Liver (tissue), 3 donors: Measurements from ENCODE around the gene WNT10A.

Experiments
- GABPA ChIP-seq, 2 donors: IDR thresholded peaks in 1 of 2; conservative IDR thresholded peaks in 1 of 2; 2 replicates each; pipeline ENCODE4 v1.6.1; 2016; ENCODE audit warnings: antibody characterized with exemption in 2 of 2, mild to moderate bottlenecking in 1 of 2, moderate library complexity in 1 of 2
- JUND ChIP-seq, 2 donors: IDR thresholded peaks; 2 replicates each; pipeline ENCODE4 v1.6.1; 2016; ENCODE audit warnings: antibody characterized with exemption in 2 of 2
- SP1 ChIP-seq: IDR thresholded peaks from 2 replicates; pipeline ENCODE4 v1.6.1; 2018; ENCODE audit warnings: antibody characterized with exemption, mild to moderate bottlenecking
- TAF1 ChIP-seq: conservative IDR thresholded peaks from 2 replicates; pipeline ENCODE4 v1.6.1; 2016; ENCODE audit warnings: antibody characterized with exemption, mild to moderate bottlenecking
- YY1 ChIP-seq: IDR thresholded peaks from 2 replicates; pipeline ENCODE4 v1.6.1; 2016; ENCODE audit warnings: antibody characterized with exemption, mild to moderate bottlenecking
- TF ChIP-seq, protein P1 (sequence below): fragments of 150-350 bp; IDR thresholded peaks from 2 replicates; pipeline ENCODE4 v1.5.1; 2017; ENCODE audit warnings: improper control_type of control experiment, low read depth, low read length; ENCODE audit not compliant: missing input control
- TF ChIP-seq, protein P2 (sequence below): IDR thresholded peaks from 2 replicates; pipeline ENCODE4 v1.6.1; 2016; ENCODE audit warnings: antibody characterized with exemption
- TF ChIP-seq, protein P3 (sequence below): IDR thresholded peaks from 2 replicates; pipeline ENCODE4 v1.6.1; 2016; ENCODE audit warnings: antibody characterized with exemption, mild to moderate bottlenecking
- donor health status: healthy.
- donor health status: healthy.

DNA sequence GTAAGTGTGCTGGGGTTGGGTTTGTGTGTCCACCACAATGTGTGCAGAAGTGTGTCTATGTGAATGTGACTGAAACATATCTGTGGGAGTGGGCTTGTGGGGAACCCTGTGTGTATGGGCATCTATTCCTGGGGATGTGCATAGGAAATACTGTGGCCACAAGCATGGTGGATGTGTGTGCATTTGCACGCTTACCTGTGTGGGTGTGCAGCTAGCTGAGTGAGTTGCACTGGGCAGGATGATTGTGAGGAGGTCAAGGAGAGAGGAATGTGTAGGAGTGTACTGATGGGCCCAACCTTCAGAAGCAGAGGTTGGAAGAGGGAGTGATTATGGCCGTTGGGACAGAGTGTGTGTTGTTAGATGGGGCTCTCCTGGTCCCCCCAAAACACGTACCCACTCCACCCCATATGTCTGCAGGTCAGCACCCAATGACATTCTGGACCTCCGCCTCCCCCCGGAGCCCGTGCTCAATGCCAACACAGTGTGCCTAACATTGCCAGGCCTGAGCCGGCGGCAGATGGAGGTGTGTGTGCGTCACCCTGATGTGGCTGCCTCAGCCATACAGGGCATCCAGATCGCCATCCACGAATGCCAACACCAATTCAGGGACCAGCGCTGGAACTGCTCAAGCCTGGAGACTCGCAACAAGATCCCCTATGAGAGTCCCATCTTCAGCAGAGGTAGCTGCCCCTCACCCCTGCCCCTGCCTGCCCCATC lies 1.2 kb downstream of the WNT10A start:
- TF ChIP-seq TAF1 (no peak), YY1 (no peak), GABPA (IDR thresholded peaks at IDR 0.05 in 1 of 2, conservative IDR thresholded peaks at IDR 0.05 in 1 of 2) (no peak), JUND (IDR thresholded peaks at IDR 0.05) (no peak), SP1 (no peak)
- TF ChIP-seq, protein P1, sequence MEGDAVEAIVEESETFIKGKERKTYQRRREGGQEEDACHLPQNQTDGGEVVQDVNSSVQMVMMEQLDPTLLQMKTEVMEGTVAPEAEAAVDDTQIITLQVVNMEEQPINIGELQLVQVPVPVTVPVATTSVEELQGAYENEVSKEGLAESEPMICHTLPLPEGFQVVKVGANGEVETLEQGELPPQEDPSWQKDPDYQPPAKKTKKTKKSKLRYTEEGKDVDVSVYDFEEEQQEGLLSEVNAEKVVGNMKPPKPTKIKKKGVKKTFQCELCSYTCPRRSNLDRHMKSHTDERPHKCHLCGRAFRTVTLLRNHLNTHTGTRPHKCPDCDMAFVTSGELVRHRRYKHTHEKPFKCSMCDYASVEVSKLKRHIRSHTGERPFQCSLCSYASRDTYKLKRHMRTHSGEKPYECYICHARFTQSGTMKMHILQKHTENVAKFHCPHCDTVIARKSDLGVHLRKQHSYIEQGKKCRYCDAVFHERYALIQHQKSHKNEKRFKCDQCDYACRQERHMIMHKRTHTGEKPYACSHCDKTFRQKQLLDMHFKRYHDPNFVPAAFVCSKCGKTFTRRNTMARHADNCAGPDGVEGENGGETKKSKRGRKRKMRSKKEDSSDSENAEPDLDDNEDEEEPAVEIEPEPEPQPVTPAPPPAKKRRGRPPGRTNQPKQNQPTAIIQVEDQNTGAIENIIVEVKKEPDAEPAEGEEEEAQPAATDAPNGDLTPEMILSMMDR, result no peak
- TF ChIP-seq, protein P2, sequence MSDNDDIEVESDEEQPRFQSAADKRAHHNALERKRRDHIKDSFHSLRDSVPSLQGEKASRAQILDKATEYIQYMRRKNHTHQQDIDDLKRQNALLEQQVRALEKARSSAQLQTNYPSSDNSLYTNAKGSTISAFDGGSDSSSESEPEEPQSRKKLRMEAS, result no peak
- TF ChIP-seq, protein P3, sequence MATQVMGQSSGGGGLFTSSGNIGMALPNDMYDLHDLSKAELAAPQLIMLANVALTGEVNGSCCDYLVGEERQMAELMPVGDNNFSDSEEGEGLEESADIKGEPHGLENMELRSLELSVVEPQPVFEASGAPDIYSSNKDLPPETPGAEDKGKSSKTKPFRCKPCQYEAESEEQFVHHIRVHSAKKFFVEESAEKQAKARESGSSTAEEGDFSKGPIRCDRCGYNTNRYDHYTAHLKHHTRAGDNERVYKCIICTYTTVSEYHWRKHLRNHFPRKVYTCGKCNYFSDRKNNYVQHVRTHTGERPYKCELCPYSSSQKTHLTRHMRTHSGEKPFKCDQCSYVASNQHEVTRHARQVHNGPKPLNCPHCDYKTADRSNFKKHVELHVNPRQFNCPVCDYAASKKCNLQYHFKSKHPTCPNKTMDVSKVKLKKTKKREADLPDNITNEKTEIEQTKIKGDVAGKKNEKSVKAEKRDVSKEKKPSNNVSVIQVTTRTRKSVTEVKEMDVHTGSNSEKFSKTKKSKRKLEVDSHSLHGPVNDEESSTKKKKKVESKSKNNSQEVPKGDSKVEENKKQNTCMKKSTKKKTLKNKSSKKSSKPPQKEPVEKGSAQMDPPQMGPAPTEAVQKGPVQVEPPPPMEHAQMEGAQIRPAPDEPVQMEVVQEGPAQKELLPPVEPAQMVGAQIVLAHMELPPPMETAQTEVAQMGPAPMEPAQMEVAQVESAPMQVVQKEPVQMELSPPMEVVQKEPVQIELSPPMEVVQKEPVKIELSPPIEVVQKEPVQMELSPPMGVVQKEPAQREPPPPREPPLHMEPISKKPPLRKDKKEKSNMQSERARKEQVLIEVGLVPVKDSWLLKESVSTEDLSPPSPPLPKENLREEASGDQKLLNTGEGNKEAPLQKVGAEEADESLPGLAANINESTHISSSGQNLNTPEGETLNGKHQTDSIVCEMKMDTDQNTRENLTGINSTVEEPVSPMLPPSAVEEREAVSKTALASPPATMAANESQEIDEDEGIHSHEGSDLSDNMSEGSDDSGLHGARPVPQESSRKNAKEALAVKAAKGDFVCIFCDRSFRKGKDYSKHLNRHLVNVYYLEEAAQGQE, result no peak
